Keratinocyte (primary cell): ENCODE measurements around the gene TLR6. TPM values are rescaled to one million over a fixed set of nuclear protein-coding genes. Genes with fewer than 3 reads are reported as not detected.
A peak's percentile ranks its signal among the peaks of the same experiment; 100 is the strongest.

Experiments used
- DNase-seq: peaks from one replicate; pipeline ENCODE4 v3.0.0-alpha.2; 2011; ENCODE audit warnings: low read depth, missing footprints, low spot score
- FAIRE-seq: peaks from 2 replicates; lab custom pipeline; 2011; peaks lifted over from hg19 to GRCh38; lab: Jason Lieb, UNC
- H2AFZ ChIP-seq: 2 replicates; pipeline ENCODE4 v1.6.0; 2012; ENCODE audit warnings: low read length, control low read depth, inconsistent platforms; ENCODE audit not compliant: control insufficient read depth
- H3K27ac ChIP-seq: 2 replicates; pipeline ENCODE4 v1.5.1; 2011; ENCODE audit warnings: low read length; ENCODE audit not compliant: control insufficient read depth, insufficient read depth
- H3K27me3 ChIP-seq: 3 replicates; pipeline ENCODE4 v1.6.0; 2011; ENCODE audit warnings: low read length; ENCODE audit not compliant: control insufficient read depth, insufficient read depth; ENCODE audit errors: extremely low read depth
- H3K36me3 ChIP-seq, 2 experiments: 2 replicates in 1 of 2; 3 replicates in 1 of 2; pipeline ENCODE4 v1.5.1; 2011; ENCODE audit warnings: low read length in 2 of 2, mild to moderate bottlenecking in 1 of 2; ENCODE audit not compliant: control insufficient read depth in 2 of 2, insufficient read depth in 2 of 2; ENCODE audit errors: extremely low read depth in 1 of 2
- H3K4me1 ChIP-seq: 3 replicates; pipeline ENCODE4 v1.5.1; 2011; ENCODE audit warnings: low read length; ENCODE audit not compliant: control insufficient read depth, insufficient read depth; ENCODE audit errors: extremely low read depth
- H3K4me2 ChIP-seq: 3 replicates; pipeline ENCODE4 v1.6.0; 2011; ENCODE audit warnings: low read depth, low read length; ENCODE audit not compliant: control insufficient read depth, insufficient read depth; ENCODE audit errors: extremely low read depth
- H3K4me3 ChIP-seq, 3 experiments: fragments of 200-600 bp in 1 of 3; sonication (generic) in 1 of 3; 2 replicates in 2 of 3; 3 replicates in 1 of 3; pipeline ENCODE4 v1.5.1; 2011 to 2016; ENCODE audit warnings: low read length in 3 of 3, mild to moderate bottlenecking in 3 of 3, control low read depth in 2 of 3, inconsistent platforms in 1 of 3, low read depth in 1 of 3, mixed read lengths in 1 of 3, mixed run types in 1 of 3, moderate library complexity in 1 of 3; ENCODE audit not compliant: control insufficient read depth in 2 of 3, insufficient read depth in 2 of 3; ENCODE audit errors: extremely low read depth in 1 of 3
- H3K79me2 ChIP-seq: 2 replicates; pipeline ENCODE4 v1.6.0; 2012; ENCODE audit warnings: low read length; ENCODE audit not compliant: control insufficient read depth, insufficient read depth
- H3K9ac ChIP-seq: 3 replicates; pipeline ENCODE4 v1.6.0; 2011; ENCODE audit warnings: low read length; ENCODE audit not compliant: control insufficient read depth, insufficient read depth; ENCODE audit errors: extremely low read depth
- H3K9me1 ChIP-seq: 3 replicates; pipeline ENCODE4 v1.6.0; 2011; ENCODE audit warnings: low read length; ENCODE audit not compliant: control insufficient read depth, insufficient read depth; ENCODE audit errors: extremely low read depth
- H3K9me3 ChIP-seq: 2 replicates; pipeline ENCODE4 v1.5.1; 2012; ENCODE audit warnings: low read depth, low read length; ENCODE audit not compliant: control insufficient read depth
- H4K20me1 ChIP-seq: 3 replicates; pipeline ENCODE4 v1.6.0; 2011; ENCODE audit warnings: low read length; ENCODE audit not compliant: control insufficient read depth, insufficient read depth; ENCODE audit errors: extremely low read depth
- CTCF ChIP-seq, 3 experiments: IDR thresholded peaks in 1 of 3; conservative IDR thresholded peaks in 1 of 3; optimal IDR thresholded peaks in 1 of 3; 2 replicates in 2 of 3; 3 replicates in 1 of 3; pipeline versions ENCODE3 to v1.5.1; 2011; ENCODE audit warnings: low read length in 3 of 3, mild to moderate bottlenecking in 3 of 3, moderate library complexity in 2 of 3, control low read depth in 1 of 3, inconsistent platforms in 1 of 3; ENCODE audit not compliant: insufficient read depth in 2 of 3; ENCODE audit errors: extremely low read depth in 1 of 3
- EZH2 ChIP-seq: IDR thresholded peaks from one replicate; pipeline ENCODE4 v1.6.1; 2012; ENCODE audit warnings: inconsistent platforms, mild to moderate bottlenecking, low read length, moderate library complexity
- dilution Hi-C: fragments of 300-500 bp; cut with MboI; formaldehyde crosslinking; loops from one replicate; pipeline ENCODE4 v1.7.0; 2020; ENCODE audit warnings: low sequenced_read_pairs; ENCODE audit not compliant: extremely low pct_ligation_motif_present
- polyA plus RNA-seq, 5 experiments: library from polyadenylated mRNA; depleted of rRNA in 3 of 5; stranded (reverse) in 3 of 5; stranded (forward) in 1 of 5; unstranded in 1 of 5; fragments of >200 nt; gene quantifications; 1 replicate in 1 of 5; 2 replicates in 3 of 5; 3 replicates in 1 of 5; pipeline versions ENCODE4 v1.2.1 to v1.2.3, GENCODE V29; 2011 to 2012; ENCODE audit warnings: missing spikeins in 2 of 5, low read depth in 1 of 5, low replicate concordance in 1 of 5

Gene TLR6
- polyA plus RNA-seq, 1 donor (not counting 4 experiments of a cell fraction or from before 2014, with no cell fraction given), result 1.3 TPM

- H3K36me3 ChIP-seq, result peaks cover 0 to 6% of the 10 kb centered on the region in 2 experiments
- no peaks in the 10 kb centered on the region for H3K9me1 ChIP-seq
- TF ChIP-seq EZH2 (no peak), CTCF (optimal IDR thresholded peaks at IDR 0.05 in 1 of 3, IDR thresholded peaks at IDR 0.05 in 1 of 3, conservative IDR thresholded peaks at IDR 0.05 in 1 of 3; ENCODE audit: extremely low read depth in 1 of 3, insufficient read depth in 2 of 3, low read length in 3 of 3) (no peak)
- peak overlapping the region; percentile 58 for H3K4me2 ChIP-seq
- dilution Hi-C loops, result no loop called here
- no peak overlapping the region for H3K4me3 ChIP-seq
- H3K9ac ChIP-seq, result peak overlapping the region; percentile 9
- H3K27ac ChIP-seq, result peak overlapping the region; percentile 45
- H3K9me3 ChIP-seq, result no peaks in the 10 kb centered on the region
- H3K79me2 ChIP-seq, result no peaks in the 10 kb centered on the region
- H2AFZ ChIP-seq, result no peak overlapping the region
- H3K27me3 ChIP-seq, result no peaks in the 10 kb centered on the region
- peak; percentile 55 for DNase-seq
- no peaks in the 10 kb centered on the region for H4K20me1 ChIP-seq
- peaks cover 20% of the 10 kb centered on the region for H3K4me1 ChIP-seq
- peak; percentile 58 for FAIRE-seq
Observed at GRCh38 chr4:38889143-38889542, 32.5 kb upstream of the TLR6 start.

GRCh38 chr4:38884254-38884653 lies 27.6 kb upstream of the TLR6 start:
- H3K27ac ChIP-seq, result no peak overlapping the region
- H3K79me2 ChIP-seq, result no peaks in the 10 kb centered on the region
- no peaks in the 10 kb centered on the region for H3K9me1 ChIP-seq
- peaks cover 7% of the 10 kb centered on the region for H3K4me1 ChIP-seq
- no peak overlapping the region for H3K9ac ChIP-seq
- H2AFZ ChIP-seq, result no peak overlapping the region
- DNase-seq (no peak), FAIRE-seq (no peak)
- peaks cover 2 to 3% of the 10 kb centered on the region in 2 experiments for H3K36me3 ChIP-seq
- TF ChIP-seq CTCF (optimal IDR thresholded peaks at IDR 0.05 in 1 of 3, IDR thresholded peaks at IDR 0.05 in 1 of 3, conservative IDR thresholded peaks at IDR 0.05 in 1 of 3; ENCODE audit: extremely low read depth in 1 of 3, insufficient read depth in 2 of 3, low read length in 3 of 3), result no peak
- no peak for TF ChIP-seq EZH2
- H3K4me2 ChIP-seq, result no peak overlapping the region
- no peaks in the 10 kb centered on the region for H3K9me3 ChIP-seq
- no peak overlapping the region for H3K4me3 ChIP-seq
- dilution Hi-C loops, result no loop called here
- H4K20me1 ChIP-seq, result no peaks in the 10 kb centered on the region
- H3K27me3 ChIP-seq, result no peaks in the 10 kb centered on the region
